NCI-H2107 treated with DMSO at 0.1 percent for 48 hours (cell line): Measurements from ENCODE around the gene KRT71.
"Not testable (repeated sequence)": the region's sequence is repeated elsewhere in the genome, so short reads cannot be mapped to it uniquely, and the experiment has no call there.

Experiments
- DNase-seq: peaks from one replicate; lab custom pipeline; 2025; ENCODE audit not compliant: unreplicated experiment; lab: John Stamatoyannopoulos, UW

KRT71 gene

GRCh38 chr12:52522346-52523011 lies 30.5 kb downstream of the KRT71 start:
- no peak for DNase-seq

- no peak for DNase-seq
These were observed 31.2 kb downstream of the KRT71 start for GRCh38 chr12:52521568-52522266.

- no peak for DNase-seq
These were observed 31.8 kb downstream of the KRT71 start for GRCh38 chr12:52521175-52521567.

- DNase-seq: no peak
These were observed 32.9 kb downstream of the KRT71 start, which contains the start of gene KRT5 for GRCh38 chr12:52519826-52520662. TSS of gene KRT5 (minus strand) at chr12:52520394. CDS start at chr12:52520296, 98 bp downstream.

GRCh38 chr12:52519387-52519703 lies 33.6 kb downstream of the KRT71 start:
- DNase-seq: no peak

- DNase-seq: no peak
These were observed 34.2 kb downstream of the KRT71 start for GRCh38 chr12:52518574-52519386.

- DNase-seq: no peak
These were observed 35.1 kb downstream of the KRT71 start for GRCh38 chr12:52517888-52518287.

GRCh38 chr12:52517005-52517835 lies 35.7 kb downstream of the KRT71 start:
- no peak for DNase-seq

- DNase-seq: no peak
These were observed 36.8 kb downstream of the KRT71 start for GRCh38 chr12:52515927-52516831.

GRCh38 chr12:52515319-52515646 lies 37.7 kb downstream of the KRT71 start:
- DNase-seq: no peak

GRCh38 chr12:52514471-52515318 lies 38.2 kb downstream of the KRT71 start:
- DNase-seq: no peak

- no peak for DNase-seq
These were observed 39.2 kb downstream of the KRT71 start for GRCh38 chr12:52513736-52514135.

- DNase-seq: no peak
These were observed 44.7 kb downstream of the KRT71 start for GRCh38 chr12:52508211-52508610.

- DNase-seq: peak; percentile 52
These were observed 45.9 kb downstream of the KRT71 start for GRCh38 chr12:52506858-52507715.

- no peak for DNase-seq
These were observed 50.1 kb downstream of the KRT71 start for GRCh38 chr12:52502877-52503276.

- DNase-seq: no peak
These were observed 51.5 kb downstream of the KRT71 start for GRCh38 chr12:52501490-52501889.

- not testable (repeated sequence) for DNase-seq
These were observed 52.4 kb downstream of the KRT71 start for GRCh38 chr12:52500574-52500973.
